IMR-90 (cell line): ENCODE measurements around the gene POLR1A.

Experiments
- BHLHE40 ChIP-seq: fragments of 150-350 bp; IDR thresholded peaks from 2 replicates; pipeline ENCODE4 v1.6.1; 2016; ENCODE audit warnings: mild to moderate bottlenecking, low read depth, low read length
- CEBPB ChIP-seq: IDR thresholded peaks from 2 replicates; pipeline ENCODE4 v1.6.1; 2012; ENCODE audit warnings: low read depth, low read length, improper control_type of control experiment
- CHD1 ChIP-seq: IDR thresholded peaks from 2 replicates; pipeline ENCODE4 v1.6.1; 2012; ENCODE audit warnings: low read depth, low read length, improper control_type of control experiment
- FOS ChIP-seq: fragments of 150-350 bp; IDR thresholded peaks from 2 replicates; pipeline ENCODE4 v1.6.1; 2016; ENCODE audit warnings: low read depth, low read length
- MAZ ChIP-seq: IDR thresholded peaks from 2 replicates; pipeline ENCODE4 v1.6.1; 2012; ENCODE audit warnings: low read depth, mild to moderate bottlenecking, low read length, improper control_type of control experiment, moderate library complexity, borderline replicate concordance
- MXI1 ChIP-seq: IDR thresholded peaks from 2 replicates; pipeline ENCODE4 v1.6.1; 2012; ENCODE audit warnings: low read depth, mild to moderate bottlenecking, low read length, moderate library complexity, borderline replicate concordance
- NFE2L2 ChIP-seq: fragments of 150-350 bp; IDR thresholded peaks from 2 replicates; pipeline ENCODE4 v1.6.1; 2016; ENCODE audit warnings: low read depth, mild to moderate bottlenecking, low read length
- POLR2A ChIP-seq: IDR thresholded peaks from 2 replicates; pipeline ENCODE4 v1.6.1; 2012; ENCODE audit warnings: mild to moderate bottlenecking, low read depth, low read length
- RAD21 ChIP-seq: IDR thresholded peaks from 2 replicates; pipeline ENCODE4 v1.6.1; 2012; ENCODE audit warnings: low read length, improper control_type of control experiment
- RCOR1 ChIP-seq: IDR thresholded peaks from 2 replicates; pipeline ENCODE4 v1.6.1; 2012; ENCODE audit warnings: mild to moderate bottlenecking, low read length, improper control_type of control experiment; ENCODE audit not compliant: insufficient replicate concordance
- RFX5 ChIP-seq: IDR thresholded peaks from 2 replicates; pipeline ENCODE4 v1.8.0; 2012; ENCODE audit warnings: low read depth, mild to moderate bottlenecking, low read length, moderate library complexity
- TF ChIP-seq, protein P1 (sequence below): fragments of 150-350 bp; IDR thresholded peaks from 2 replicates; pipeline ENCODE4 v1.6.1; 2017; ENCODE audit warnings: mild to moderate bottlenecking, antibody characterized with exemption, low read length, low read depth
- TF ChIP-seq, protein P2 (sequence below): conservative IDR thresholded peaks from 2 replicates; pipeline ENCODE4 v1.5.1; 2012; ENCODE audit warnings: mild to moderate bottlenecking, low read depth, low read length, improper control_type of control experiment
- TF ChIP-seq, protein P3 (sequence below): fragments of 150-350 bp; IDR thresholded peaks from 2 replicates; pipeline ENCODE4 v1.6.1; 2016; ENCODE audit warnings: low read depth, mild to moderate bottlenecking, low read length, moderate library complexity, borderline replicate concordance

DNA sequence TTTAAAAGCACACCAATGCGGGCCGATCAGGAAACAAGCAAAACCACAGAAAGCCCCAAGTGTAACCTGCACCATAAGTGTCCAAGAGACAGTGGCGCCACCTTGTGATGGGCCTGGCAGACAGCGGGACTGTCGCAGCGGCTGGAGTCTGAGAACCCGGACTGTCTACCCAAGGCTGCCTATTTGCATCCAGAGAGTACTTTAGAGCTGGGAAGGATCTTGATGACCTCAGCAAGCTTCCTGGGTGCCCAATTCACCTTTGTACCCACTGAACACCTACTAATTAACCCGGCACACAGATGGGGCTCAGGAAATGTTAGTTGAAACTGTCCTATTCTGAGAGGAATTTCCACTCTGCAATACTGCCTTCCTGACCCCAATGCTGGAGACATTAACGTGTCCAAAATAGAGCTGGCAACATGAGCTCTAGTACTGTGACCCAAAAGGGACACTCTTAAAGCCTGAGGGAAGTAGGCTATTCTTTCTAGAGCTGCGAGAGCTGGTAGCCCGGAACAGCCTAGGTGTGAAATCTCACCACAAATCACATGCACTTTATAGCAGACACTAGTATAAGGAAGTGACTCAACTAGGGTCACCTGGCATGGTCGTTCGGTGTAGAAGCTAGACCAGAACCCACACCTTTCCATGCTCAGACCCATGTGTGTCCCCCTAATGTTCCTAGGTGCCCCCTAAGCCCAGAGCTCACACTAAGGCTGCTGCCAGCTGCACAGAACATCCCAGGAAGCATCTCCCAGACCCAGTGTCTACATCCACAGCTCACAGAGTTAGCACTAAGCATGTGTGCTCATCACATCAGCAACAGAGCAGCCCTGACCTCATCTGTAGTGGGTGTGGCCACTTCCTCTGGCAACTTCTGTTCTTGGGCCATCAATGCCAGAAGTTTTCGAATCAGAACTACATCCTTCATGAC lies 25.4 kb downstream of the POLR1A start:
- TF ChIP-seq POLR2A: no peak
- TF ChIP-seq, protein P1, sequence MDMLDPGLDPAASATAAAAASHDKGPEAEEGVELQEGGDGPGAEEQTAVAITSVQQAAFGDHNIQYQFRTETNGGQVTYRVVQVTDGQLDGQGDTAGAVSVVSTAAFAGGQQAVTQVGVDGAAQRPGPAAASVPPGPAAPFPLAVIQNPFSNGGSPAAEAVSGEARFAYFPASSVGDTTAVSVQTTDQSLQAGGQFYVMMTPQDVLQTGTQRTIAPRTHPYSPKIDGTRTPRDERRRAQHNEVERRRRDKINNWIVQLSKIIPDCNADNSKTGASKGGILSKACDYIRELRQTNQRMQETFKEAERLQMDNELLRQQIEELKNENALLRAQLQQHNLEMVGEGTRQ: no peak
- TF ChIP-seq, protein P2, sequence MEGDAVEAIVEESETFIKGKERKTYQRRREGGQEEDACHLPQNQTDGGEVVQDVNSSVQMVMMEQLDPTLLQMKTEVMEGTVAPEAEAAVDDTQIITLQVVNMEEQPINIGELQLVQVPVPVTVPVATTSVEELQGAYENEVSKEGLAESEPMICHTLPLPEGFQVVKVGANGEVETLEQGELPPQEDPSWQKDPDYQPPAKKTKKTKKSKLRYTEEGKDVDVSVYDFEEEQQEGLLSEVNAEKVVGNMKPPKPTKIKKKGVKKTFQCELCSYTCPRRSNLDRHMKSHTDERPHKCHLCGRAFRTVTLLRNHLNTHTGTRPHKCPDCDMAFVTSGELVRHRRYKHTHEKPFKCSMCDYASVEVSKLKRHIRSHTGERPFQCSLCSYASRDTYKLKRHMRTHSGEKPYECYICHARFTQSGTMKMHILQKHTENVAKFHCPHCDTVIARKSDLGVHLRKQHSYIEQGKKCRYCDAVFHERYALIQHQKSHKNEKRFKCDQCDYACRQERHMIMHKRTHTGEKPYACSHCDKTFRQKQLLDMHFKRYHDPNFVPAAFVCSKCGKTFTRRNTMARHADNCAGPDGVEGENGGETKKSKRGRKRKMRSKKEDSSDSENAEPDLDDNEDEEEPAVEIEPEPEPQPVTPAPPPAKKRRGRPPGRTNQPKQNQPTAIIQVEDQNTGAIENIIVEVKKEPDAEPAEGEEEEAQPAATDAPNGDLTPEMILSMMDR: peak; percentile 75
- no peak for TF ChIP-seq MXI1
- TF ChIP-seq MAZ: no peak
- TF ChIP-seq BHLHE40: no peak
- TF ChIP-seq CEBPB: no peak
- no peak for TF ChIP-seq RCOR1
- no peak for TF ChIP-seq RFX5
- TF ChIP-seq RAD21: peak; percentile 84
- no peak for TF ChIP-seq FOS
- TF ChIP-seq CHD1: no peak
- TF ChIP-seq, protein P3, sequence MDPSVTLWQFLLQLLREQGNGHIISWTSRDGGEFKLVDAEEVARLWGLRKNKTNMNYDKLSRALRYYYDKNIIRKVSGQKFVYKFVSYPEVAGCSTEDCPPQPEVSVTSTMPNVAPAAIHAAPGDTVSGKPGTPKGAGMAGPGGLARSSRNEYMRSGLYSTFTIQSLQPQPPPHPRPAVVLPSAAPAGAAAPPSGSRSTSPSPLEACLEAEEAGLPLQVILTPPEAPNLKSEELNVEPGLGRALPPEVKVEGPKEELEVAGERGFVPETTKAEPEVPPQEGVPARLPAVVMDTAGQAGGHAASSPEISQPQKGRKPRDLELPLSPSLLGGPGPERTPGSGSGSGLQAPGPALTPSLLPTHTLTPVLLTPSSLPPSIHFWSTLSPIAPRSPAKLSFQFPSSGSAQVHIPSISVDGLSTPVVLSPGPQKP: no peak
- no peak for TF ChIP-seq NFE2L2
